HL-60/S4 treated with phorbol 12-myristate 13-acetate at 8.2 ng/mL for 4 days and 3 days (cell line): ENCODE measurements around the gene CD96.
"Not testable (repeated sequence)": the region's sequence is repeated elsewhere in the genome, so short reads cannot be mapped to it uniquely, and the experiment has no call there.

ENCODE experiments used
- in situ Hi-C: fragments of 300-500 bp; cut with MboI; formaldehyde crosslinking; loops from 2 replicates; pipeline ENCODE4 v1.15.0; 2022; ENCODE audit warnings: low sequenced_read_pairs

The CD96 gene, protein sequence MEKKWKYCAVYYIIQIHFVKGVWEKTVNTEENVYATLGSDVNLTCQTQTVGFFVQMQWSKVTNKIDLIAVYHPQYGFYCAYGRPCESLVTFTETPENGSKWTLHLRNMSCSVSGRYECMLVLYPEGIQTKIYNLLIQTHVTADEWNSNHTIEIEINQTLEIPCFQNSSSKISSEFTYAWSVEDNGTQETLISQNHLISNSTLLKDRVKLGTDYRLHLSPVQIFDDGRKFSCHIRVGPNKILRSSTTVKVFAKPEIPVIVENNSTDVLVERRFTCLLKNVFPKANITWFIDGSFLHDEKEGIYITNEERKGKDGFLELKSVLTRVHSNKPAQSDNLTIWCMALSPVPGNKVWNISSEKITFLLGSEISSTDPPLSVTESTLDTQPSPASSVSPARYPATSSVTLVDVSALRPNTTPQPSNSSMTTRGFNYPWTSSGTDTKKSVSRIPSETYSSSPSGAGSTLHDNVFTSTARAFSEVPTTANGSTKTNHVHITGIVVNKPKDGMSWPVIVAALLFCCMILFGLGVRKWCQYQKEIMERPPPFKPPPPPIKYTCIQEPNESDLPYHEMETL

GRCh38 chr3:111541911-111542483 is at the start of gene CD96:
Gene CD96 (plus strand): TSS chr3:111542197. CDS start chr3:111542249, 52 bp downstream.
- in situ Hi-C loops = no loop called here

DNA sequence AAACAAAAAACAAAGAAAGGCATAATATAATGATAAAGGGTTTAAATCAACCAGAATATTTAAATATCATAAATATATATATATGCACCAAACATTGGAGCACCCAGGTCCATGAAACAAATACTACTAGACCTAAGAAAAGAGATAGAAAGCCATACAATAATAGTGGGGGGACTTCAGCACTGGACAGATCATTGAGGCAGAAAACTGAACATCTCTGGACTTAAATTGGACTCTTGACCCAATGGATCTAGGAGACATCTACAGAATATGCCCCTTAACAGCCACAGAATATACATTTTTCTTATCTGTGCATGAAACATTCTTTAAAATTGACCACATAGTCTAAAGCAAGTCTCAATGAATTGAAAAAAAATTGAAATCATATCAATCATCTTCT is 48.7 kb upstream of the CD96 start:
- in situ Hi-C loops = no loop called here

DNA sequence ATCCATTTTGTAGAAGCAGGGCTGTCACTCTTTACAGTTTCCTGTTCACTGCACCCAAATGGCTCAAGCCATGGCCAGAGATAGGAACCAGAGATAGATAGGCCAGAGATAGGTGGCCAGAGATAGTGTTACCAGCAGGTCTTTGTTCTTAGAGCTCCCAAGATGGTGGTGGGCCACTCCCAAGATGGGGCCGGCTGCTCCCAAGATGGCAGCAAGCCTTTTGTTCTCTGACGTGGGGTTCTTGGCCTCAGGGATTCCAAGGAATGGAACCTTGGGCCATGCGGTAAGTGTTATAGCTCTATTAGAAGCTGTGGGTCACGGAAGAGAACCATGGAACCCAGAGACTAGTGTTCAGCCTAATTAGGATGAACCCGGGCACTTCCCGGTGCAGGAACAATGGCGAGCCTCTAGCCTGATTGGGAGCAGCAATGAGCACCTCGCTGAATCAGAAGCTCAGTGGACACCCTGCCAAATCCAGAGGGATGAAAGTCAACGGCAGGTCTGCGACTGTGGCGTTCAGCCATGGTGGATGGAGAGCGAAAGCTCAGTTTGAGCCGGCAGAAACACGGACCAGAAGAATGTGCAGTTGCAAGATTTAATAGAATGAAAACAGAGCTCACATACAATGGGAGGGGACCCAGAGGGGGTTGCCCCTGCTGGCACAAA is 45.0 kb upstream of the CD96 start:
- in situ Hi-C loops = no loop called here

DNA sequence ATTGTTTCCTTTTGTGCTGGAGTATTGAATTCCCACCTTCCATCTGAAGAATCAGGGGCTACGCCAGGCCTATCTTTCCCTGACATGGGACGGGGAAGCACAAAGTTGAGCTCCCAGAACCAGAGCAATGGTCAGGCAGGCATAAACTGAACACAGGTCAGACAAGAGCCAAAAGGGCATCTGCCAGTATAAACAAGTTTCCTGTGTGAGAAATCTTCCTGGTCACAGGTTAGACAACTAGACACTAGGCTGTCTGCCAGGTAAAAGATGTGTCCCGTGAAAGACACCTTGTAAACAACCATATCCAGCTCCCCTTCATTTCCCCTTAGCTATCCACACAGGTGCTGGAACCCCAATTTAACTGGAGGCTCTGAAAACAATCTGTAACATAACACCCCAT is 44.0 kb upstream of the CD96 start:
- in situ Hi-C loops = no loop called here

GRCh38 chr3:111506435-111506834 is 35.6 kb upstream of the CD96 start:
- in situ Hi-C loops = no loop called here

DNA sequence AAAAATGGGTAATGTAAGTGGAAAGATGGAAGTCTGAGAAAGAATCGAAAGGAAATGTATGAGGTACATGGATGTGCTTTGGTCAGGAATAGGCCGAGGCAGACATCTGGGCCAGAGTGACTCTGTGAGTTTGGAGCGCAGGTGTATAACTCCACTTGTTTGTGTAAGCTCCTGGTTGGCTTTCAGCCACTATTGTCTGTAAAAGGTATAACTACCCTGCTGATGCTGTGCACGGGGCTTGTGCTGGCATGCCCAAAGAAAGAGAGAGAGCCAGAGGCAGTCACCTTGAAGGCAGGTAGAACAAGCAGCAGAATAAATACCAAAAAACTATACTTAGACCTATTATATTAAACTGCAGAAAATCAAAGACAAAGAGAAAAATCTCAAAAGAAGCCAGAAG is 32.7 kb upstream of the CD96 start:
- in situ Hi-C loops = no loop called here

DNA sequence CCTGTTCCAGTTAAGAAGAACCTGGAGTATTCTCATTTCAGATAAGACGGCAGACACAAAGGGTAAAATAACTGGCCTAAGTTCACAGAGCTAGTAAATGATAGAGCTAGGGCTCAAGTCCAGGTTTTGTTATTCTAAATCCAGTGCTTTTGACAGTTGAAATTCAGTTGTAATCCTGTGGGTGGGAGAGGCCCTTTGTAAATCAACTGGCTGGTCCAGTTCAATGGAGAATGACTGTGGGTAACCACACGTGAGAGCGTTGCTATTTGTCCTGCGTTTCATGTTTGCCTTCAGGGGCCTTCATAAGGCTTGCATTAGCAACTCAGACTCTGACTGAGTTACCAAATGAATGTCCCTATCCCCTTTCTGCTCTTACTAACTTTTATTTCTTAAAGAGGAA is 24.2 kb upstream of the CD96 start:
- in situ Hi-C loops = no loop called here

- in situ Hi-C loops = no loop called here
Measured at GRCh38 chr3:111519178-111519855, 22.7 kb upstream of the CD96 start.

- in situ Hi-C loops = no loop called here
Measured at GRCh38 chr3:111521891-111522290, 20.1 kb upstream of the CD96 start.

DNA sequence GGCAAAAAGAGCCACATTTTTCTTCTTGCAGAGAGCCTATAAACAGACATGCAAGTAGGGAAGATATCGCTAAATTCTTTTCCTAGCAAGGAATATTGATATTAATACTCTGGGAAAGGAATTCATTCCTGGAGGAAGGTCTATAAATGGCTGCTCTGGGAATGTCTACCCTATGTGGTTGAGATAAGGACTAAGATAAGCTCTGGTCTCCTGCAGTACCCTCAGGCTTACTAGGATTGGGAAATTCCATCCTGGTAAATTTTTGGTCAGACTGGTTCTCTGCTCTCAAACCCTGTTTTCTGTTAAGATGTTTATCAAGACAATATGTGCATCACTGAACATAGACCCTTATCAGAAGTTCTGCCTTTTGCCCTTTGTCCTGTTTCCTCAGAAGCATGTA is 17.5 kb upstream of the CD96 start:
- in situ Hi-C loops = not testable (repeated sequence)

DNA sequence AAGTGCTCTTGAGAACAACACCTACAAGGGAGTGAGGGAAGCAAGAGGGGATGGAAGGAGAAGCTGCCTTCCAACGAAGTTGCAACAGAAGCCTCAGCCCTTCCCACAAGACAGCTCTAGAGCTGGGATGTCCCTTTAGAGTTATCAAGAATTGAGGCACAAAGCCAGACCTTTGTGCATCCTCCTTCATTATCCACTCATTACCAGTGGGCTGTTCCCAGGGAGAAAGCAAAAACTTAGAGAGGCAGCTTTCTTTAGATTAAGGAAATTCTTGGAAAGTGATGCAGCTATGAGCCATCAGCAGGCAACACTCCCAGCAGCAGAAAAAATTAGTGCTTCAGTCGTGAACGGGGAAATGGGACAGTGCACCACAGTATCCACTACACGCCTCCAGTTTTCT is 10.6 kb upstream of the CD96 start:
- in situ Hi-C loops = no loop called here

DNA sequence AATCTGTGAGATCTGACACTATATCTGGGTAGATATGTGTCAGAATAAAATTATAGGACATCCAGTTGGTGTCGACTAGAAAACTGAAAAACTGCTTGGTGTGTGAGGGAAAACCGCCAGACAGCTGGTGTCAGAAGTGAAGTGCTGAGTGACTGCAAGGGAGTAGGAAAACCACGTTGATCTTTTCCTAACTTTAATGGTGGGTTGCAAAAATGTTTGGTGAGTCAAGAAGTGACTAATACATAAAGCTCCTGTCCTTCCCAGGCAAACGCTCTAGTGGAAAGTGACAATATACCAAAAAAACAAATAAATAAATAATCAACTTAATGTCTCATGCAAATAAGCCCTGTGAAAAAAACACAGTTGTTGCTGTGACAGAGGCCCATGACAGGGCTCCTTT is 7.3 kb upstream of the CD96 start:
- in situ Hi-C loops = no loop called here

- in situ Hi-C loops = no loop called here
Measured at GRCh38 chr3:111538111-111538510, 3.9 kb upstream of the CD96 start.

DNA sequence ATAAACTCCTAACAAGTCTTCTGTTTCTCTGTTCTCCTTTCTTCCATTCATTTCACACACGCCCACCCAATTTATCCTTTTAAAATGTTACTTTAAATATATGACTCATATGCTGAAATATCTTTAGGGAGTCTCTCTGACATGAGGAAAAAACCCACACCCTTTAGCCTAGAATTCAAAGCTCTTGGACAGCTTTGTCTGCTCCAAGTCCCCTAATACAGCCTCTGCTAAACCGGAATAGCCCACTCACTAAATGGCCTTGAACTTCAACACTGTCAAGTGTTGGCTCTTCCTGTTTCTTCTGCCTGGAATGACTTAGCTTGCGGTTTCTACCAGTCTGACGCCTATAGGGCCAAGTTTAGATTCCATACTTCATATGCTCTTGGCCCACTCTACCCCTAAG is 3.3 kb upstream of the CD96 start:
- in situ Hi-C loops = no loop called here

DNA sequence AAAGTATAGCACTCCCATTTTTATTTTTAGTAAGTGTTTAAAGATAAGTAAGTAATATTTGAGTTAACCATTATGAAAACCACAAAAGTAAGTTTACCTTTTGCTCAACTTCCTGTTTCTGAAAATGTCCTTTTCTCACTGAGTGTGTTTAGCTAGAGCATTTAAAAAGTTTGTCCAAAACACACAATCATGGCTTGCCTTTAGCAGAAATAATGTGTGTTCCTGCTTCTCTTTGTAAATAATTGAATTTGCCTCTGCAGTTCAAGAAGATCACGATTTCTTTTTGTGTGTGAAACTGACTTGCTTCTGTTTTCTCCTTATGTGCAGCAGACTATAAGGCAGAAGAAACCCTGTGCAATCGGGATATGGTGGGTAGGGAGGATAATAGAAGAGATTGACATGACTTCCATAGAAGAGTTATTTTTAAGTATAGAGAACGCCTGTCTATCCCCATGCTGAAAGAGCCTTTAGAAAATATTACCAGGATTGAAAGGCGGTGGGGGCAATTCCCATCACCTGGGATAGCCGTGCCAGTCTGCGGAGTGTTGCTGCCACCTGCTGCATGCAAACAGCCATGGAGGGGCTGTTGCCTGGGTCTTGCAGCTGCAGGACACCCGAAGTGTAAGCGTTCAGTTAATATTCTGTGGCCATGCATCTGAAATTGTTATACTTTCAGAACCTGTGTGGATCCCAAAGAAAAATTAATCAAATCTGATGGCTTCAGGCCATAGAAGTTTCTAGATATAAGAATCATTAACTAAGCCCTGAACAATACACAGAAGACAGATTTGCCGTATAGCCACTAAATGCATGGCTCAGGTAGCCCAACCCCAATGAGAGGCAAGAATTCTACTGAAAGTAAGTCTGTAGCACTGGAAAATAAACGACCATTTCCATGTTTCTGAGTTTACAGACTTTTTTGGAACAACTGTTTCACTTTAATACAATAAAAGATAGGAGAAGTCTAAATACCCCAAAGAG is 2.4 kb upstream of the CD96 start:
- in situ Hi-C loops = no loop called here

GRCh38 chr3:111541391-111541790 is 606 bp upstream of the CD96 start:
- in situ Hi-C loops = no loop called here

DNA sequence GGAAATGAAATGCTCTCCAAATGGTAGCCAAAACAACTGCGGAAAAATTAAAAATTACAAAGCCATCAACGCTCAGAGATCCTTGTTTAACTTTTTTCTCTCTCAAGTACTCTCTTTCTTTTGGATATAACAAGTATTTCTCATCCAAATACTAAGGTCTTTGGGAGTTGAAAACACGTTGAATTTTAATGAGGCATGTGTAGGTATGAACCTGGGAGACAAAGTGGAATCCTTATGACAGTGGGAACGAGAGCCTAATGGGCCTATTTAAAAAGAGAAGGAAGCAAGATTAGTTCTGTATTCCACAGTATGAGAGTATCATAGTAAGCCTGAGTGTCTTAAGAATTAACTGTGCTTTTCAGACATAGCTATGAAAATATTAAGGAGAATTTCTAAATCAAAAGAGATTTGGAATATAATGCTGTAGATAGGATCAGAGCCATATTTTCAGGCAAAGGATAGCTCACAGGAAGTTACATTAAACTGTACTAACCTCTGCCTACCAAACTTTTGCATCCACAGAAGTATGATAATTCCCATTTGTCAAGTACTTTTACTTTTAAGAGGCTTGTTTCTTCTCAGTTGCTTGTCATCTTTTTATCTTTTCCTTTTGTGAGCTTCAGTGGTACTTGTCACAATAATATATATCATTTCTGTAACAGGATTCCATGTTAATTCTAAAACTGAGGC is 759 bp downstream of the CD96 start:
- in situ Hi-C loops = no loop called here

GRCh38 chr3:111545349-111545748 is 3.4 kb downstream of the CD96 start:
- in situ Hi-C loops = no loop called here

DNA sequence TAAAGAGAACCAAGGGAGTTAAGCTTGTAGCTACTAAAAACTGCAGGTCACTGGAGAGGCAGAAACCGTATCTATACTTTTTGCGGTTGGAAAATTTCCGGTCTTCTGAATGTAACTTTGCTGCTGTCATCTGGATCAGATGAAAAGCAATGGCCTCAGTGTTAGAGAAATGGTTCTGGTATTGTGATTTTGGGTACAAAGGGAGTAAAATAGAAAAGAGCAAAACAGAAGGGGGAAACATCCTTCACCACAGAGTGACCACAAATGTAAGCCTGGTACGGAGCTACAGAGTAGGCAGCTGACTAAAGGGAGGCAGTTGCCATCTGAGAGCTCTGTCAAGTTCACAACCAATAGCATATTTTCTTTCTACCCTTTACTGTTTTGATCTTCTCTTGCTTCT is 5.6 kb downstream of the CD96 start:
- in situ Hi-C loops = no loop called here

DNA sequence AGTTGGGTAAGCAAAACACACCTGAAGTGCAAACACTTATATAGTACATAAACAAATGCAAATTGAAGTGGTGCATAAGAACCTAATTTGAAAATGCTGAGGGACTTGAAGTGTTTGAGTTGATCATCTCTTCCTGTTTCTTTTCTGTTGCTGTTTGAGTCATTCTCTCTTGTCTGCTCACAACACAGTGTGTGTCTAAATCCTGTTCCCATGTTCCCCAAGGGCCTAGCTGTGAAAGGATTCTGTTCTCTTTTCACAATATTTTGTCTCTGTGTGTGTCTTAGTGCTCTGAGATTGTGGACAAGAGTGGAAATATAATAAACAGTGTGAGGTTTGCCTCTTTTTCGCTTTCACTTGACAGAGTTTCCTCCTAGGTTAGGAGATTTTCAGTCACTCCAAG is 6.1 kb downstream of the CD96 start:
- in situ Hi-C loops = no loop called here
